IgD-negative memory B cell (primary cell): ENCODE results near the gene CTNNA3. TPM values are rescaled to one million over a fixed set of nuclear protein-coding genes. Genes with fewer than 3 reads are reported as not detected.

ENCODE experiments used
- H3K27ac Mint-ChIP-seq, 3 donors: one replicate each; pipeline ENCODE4 v1.8.0; 2020 to 2022; ENCODE audit warnings: mild to moderate bottlenecking in 3 of 3, mixed read lengths in 3 of 3, moderate library complexity in 1 of 3
- H3K27me3 Mint-ChIP-seq: one replicate; pipeline ENCODE4 v1.8.0; 2021; ENCODE audit warnings: mixed read lengths
- H3K36me3 Mint-ChIP-seq: one replicate; pipeline ENCODE4 v1.8.0; 2020; ENCODE audit warnings: mild to moderate bottlenecking, mixed read lengths
- H3K4me1 Mint-ChIP-seq, 3 donors: one replicate each; pipeline ENCODE4 v1.8.0; 2020 to 2022; ENCODE audit warnings: mixed read lengths in 3 of 3, mild to moderate bottlenecking in 1 of 3
- H3K4me3 Mint-ChIP-seq, 4 donors: one replicate each; pipeline ENCODE4 v1.8.0; 2020 to 2022; ENCODE audit warnings: mild to moderate bottlenecking in 4 of 4, mixed read lengths in 4 of 4, moderate library complexity in 3 of 4
- H3K9me3 Mint-ChIP-seq, 3 donors: one replicate each; pipeline ENCODE4 v1.8.0; 2020 to 2021; ENCODE audit warnings: mixed read lengths in 3 of 3, mild to moderate bottlenecking in 1 of 3
- polyA plus RNA-seq: library from polyadenylated mRNA; unstranded; fragments of 300-500 nt; fragmentation: Illumina TruSeq; gene quantifications from one replicate; pipeline ENCODE4 v1.2.3, GENCODE V29; 2021

Gene CTNNA3
- polyA plus RNA-seq, 1 donor from 2014 or later = 1.0 TPM

DNA sequence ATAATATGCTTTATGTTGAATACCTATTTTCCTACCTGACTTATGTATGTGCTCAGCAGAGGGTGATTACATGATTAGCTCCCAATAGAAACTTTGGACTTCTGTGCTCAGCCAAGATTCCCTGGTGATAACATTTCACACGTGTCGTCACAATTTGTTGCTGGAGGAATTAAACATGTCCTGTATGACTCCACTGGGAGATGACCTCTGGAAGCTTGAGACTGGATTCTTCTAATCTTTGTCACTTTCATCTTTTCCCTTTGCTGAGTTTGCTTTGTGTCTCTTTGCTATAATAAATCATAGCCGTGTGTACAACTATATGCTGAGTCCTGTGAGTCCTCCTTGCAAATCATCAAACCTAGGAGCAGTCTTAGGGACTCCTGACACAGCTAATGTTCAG lies 891.0 kb downstream of the CTNNA3 start:
- H3K36me3 Mint-ChIP-seq = no peaks in the 10 kb centered on the region
- no peaks in the 10 kb centered on the region for H3K4me1 Mint-ChIP-seq
- no peak overlapping the region for H3K27ac Mint-ChIP-seq
- H3K9me3 Mint-ChIP-seq = peaks cover 0 to 2% (median 0%) of the 10 kb centered on the region in 3 donors
- no peak overlapping the region for H3K4me3 Mint-ChIP-seq
- no peaks in the 10 kb centered on the region for H3K27me3 Mint-ChIP-seq

- Mint-ChIP-seq H3K4me3 (no peak overlapping the region), H3K27ac (no peak overlapping the region)
Observed at GRCh38 chr10:66803174-66803573, 892.8 kb downstream of the CTNNA3 start.

DNA sequence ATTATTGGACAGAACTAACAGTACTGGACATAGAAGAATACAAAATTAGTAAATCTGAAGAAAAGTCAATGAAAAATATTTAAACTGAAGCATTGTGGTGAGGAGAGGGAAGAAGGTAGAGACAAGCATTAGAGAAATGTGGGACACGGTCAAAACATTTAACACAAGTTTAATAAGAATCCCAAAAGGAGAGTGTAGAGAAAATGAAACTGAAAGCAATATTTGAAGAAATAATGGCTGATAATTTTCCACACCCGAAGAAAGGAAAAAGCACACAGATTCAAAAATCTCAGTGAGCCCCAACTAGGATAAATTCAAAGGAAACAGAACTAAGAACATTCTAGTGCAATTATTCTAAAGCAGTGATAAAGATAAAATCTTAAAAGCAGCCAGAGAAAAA lies 896.5 kb downstream of the CTNNA3 start:
- H3K4me1 Mint-ChIP-seq = peaks cover 0 to 1% (median 1%) of the 10 kb centered on the region in 3 donors
- no peaks in the 10 kb centered on the region for H3K36me3 Mint-ChIP-seq
- no peak overlapping the region for H3K4me3 Mint-ChIP-seq
- no peaks in the 10 kb centered on the region for H3K27me3 Mint-ChIP-seq
- peaks cover 0 to 2% (median 0%) of the 10 kb centered on the region in 3 donors for H3K9me3 Mint-ChIP-seq
- H3K27ac Mint-ChIP-seq = no peak overlapping the region

More at GRCh38 chr10:66803174-66803573, 892.8 kb downstream of the CTNNA3 start:
- Mint-ChIP-seq H3K4me1 (peaks cover 0 to 1% (median 0%) of the 10 kb centered on the region in 3 donors), H3K36me3 (no peaks in the 10 kb centered on the region), H3K27me3 (no peaks in the 10 kb centered on the region), H3K9me3 (peaks cover 0 to 2% (median 0%) of the 10 kb centered on the region in 3 donors)

- H3K9me3 Mint-ChIP-seq = no peaks in the 10 kb centered on the region
- peaks cover 0 to 1% (median 1%) of the 10 kb centered on the region in 3 donors for H3K4me1 Mint-ChIP-seq
- H3K27ac Mint-ChIP-seq = no peak overlapping the region
- H3K27me3 Mint-ChIP-seq = no peaks in the 10 kb centered on the region
- H3K36me3 Mint-ChIP-seq = no peaks in the 10 kb centered on the region
- H3K4me3 Mint-ChIP-seq = no peak overlapping the region
Observed at GRCh38 chr10:66795866-66796265, 900.1 kb downstream of the CTNNA3 start.

GRCh38 chr10:66792441-66792840 lies 903.6 kb downstream of the CTNNA3 start:
- no peaks in the 10 kb centered on the region for H3K36me3 Mint-ChIP-seq
- no peak overlapping the region for H3K4me3 Mint-ChIP-seq
- peaks cover 0 to 1% (median 0%) of the 10 kb centered on the region in 3 donors for H3K4me1 Mint-ChIP-seq
- H3K9me3 Mint-ChIP-seq = no peaks in the 10 kb centered on the region
- no peaks in the 10 kb centered on the region for H3K27me3 Mint-ChIP-seq
- no peak overlapping the region for H3K27ac Mint-ChIP-seq

GRCh38 chr10:66788178-66788987 lies 907.6 kb downstream of the CTNNA3 start:
- Mint-ChIP-seq H3K27ac (no peak overlapping the region), H3K36me3 (no peaks in the 10 kb centered on the region), H3K4me3 (no peak overlapping the region), H3K27me3 (no peaks in the 10 kb centered on the region), H3K9me3 (no peaks in the 10 kb centered on the region), H3K4me1 (no peaks in the 10 kb centered on the region)

GRCh38 chr10:66786709-66787108 lies 909.3 kb downstream of the CTNNA3 start:
- Mint-ChIP-seq H3K27me3 (peaks cover 1% of the 10 kb centered on the region), H3K36me3 (no peaks in the 10 kb centered on the region), H3K4me3 (no peak overlapping the region), H3K9me3 (no peaks in the 10 kb centered on the region), H3K4me1 (no peaks in the 10 kb centered on the region), H3K27ac (no peak overlapping the region)

GRCh38 chr10:66784770-66785169 lies 911.2 kb downstream of the CTNNA3 start:
- H3K4me3 Mint-ChIP-seq = no peak overlapping the region
- peaks cover 1% of the 10 kb centered on the region for H3K27me3 Mint-ChIP-seq
- H3K9me3 Mint-ChIP-seq = no peaks in the 10 kb centered on the region
- no peak overlapping the region for H3K27ac Mint-ChIP-seq
- no peaks in the 10 kb centered on the region for H3K4me1 Mint-ChIP-seq
- H3K36me3 Mint-ChIP-seq = no peaks in the 10 kb centered on the region

- H3K9me3 Mint-ChIP-seq = peaks cover 0 to 4% (median 0%) of the 10 kb centered on the region in 3 donors
- peaks cover 0 to 3% (median 0%) of the 10 kb centered on the region in 3 donors for H3K4me1 Mint-ChIP-seq
- H3K4me3 Mint-ChIP-seq = no peak overlapping the region
- no peaks in the 10 kb centered on the region for H3K36me3 Mint-ChIP-seq
- H3K27ac Mint-ChIP-seq = no peak overlapping the region
- H3K27me3 Mint-ChIP-seq = peaks cover 1% of the 10 kb centered on the region
Observed at GRCh38 chr10:66783316-66783715, 912.7 kb downstream of the CTNNA3 start.

DNA sequence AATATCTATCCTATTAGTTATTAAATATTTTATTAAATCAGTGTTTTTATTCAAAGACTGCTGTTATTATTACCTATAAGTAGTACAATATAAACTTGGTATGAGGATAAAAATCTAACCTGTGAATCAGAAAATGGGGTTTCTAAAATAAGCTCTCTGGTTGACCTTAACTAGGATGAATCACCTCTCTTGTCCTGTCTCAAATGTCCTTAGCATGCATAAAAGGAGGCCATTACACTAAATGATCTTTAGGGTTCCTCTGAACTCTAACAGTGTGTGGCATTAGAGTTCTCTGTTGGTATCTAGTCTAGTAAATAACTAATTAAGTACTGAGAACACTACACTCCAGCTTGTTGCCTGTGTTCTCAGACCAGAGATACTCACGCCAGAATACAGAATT lies 913.2 kb downstream of the CTNNA3 start:
- no peak overlapping the region for H3K4me3 Mint-ChIP-seq
- H3K27me3 Mint-ChIP-seq = peaks cover 1% of the 10 kb centered on the region
- peaks cover 0 to 4% (median 0%) of the 10 kb centered on the region in 3 donors for H3K9me3 Mint-ChIP-seq
- H3K36me3 Mint-ChIP-seq = no peaks in the 10 kb centered on the region
- no peak overlapping the region for H3K27ac Mint-ChIP-seq
- H3K4me1 Mint-ChIP-seq = peaks cover 0 to 3% (median 0%) of the 10 kb centered on the region in 3 donors

GRCh38 chr10:66782144-66782543 lies 913.9 kb downstream of the CTNNA3 start:
- H3K27me3 Mint-ChIP-seq = peaks cover 1% of the 10 kb centered on the region
- no peaks in the 10 kb centered on the region for H3K36me3 Mint-ChIP-seq
- H3K9me3 Mint-ChIP-seq = peaks cover 0 to 4% (median 0%) of the 10 kb centered on the region in 3 donors
- H3K4me1 Mint-ChIP-seq = peaks cover 0 to 3% (median 0%) of the 10 kb centered on the region in 3 donors
- no peak overlapping the region for H3K4me3 Mint-ChIP-seq
- H3K27ac Mint-ChIP-seq = no peak overlapping the region

DNA sequence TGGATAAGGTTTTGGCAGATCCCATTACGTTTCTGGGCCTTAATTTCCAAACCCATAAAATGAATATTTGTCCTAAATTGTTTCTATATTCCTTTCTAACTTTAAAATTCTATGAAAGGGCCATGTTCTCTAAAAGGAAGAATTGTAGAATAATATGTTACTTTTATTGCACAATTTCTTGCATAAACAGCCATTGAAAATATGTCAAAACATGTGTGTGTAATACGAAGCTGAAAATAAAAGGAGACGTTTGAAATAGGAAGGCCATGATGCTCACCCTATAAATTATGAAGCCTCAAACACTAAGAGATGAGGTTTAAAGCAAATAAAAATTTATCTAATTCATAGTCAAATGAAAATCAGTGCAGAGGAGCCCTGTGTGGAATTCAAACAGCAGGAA lies 915.2 kb downstream of the CTNNA3 start:
- Mint-ChIP-seq H3K4me1 (peaks cover 0 to 3% (median 0%) of the 10 kb centered on the region in 3 donors), H3K27me3 (peaks cover 1% of the 10 kb centered on the region), H3K27ac (no peak overlapping the region), H3K9me3 (peaks cover 0 to 4% (median 0%) of the 10 kb centered on the region in 3 donors), H3K4me3 (no peak overlapping the region), H3K36me3 (no peaks in the 10 kb centered on the region)

DNA sequence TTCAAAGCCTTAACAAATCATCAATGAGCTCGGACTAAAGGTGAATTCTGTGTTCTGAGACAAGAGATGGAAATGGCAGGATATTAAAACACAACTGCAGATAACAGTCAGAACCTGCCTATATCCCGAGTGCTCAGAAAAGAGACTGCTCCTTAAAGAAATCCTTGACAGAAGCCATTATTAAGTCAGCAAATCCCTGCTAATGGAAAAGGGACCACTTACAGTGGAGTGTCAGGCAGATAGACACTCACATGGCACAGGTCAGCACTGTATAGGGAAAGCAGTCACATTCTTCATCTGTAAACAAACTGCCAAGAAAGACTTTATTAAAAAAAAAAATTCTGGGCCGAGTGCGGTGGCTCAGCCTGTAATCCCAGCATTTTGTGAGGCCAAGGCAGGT lies 917.6 kb downstream of the CTNNA3 start:
- Mint-ChIP-seq H3K27ac (no peak overlapping the region), H3K9me3 (peaks cover 0 to 4% (median 0%) of the 10 kb centered on the region in 3 donors), H3K4me3 (no peak overlapping the region), H3K27me3 (peaks cover 1% of the 10 kb centered on the region), H3K36me3 (no peaks in the 10 kb centered on the region), H3K4me1 (peaks cover 0 to 3% (median 0%) of the 10 kb centered on the region in 3 donors)

GRCh38 chr10:66777665-66778064 lies 918.3 kb downstream of the CTNNA3 start:
- H3K27me3 Mint-ChIP-seq = no peaks in the 10 kb centered on the region
- H3K4me3 Mint-ChIP-seq = no peak overlapping the region
- H3K4me1 Mint-ChIP-seq = peaks cover 0 to 3% (median 0%) of the 10 kb centered on the region in 3 donors
- H3K9me3 Mint-ChIP-seq = peaks cover 0 to 4% (median 1%) of the 10 kb centered on the region in 3 donors
- H3K27ac Mint-ChIP-seq = no peak overlapping the region
- no peaks in the 10 kb centered on the region for H3K36me3 Mint-ChIP-seq

DNA sequence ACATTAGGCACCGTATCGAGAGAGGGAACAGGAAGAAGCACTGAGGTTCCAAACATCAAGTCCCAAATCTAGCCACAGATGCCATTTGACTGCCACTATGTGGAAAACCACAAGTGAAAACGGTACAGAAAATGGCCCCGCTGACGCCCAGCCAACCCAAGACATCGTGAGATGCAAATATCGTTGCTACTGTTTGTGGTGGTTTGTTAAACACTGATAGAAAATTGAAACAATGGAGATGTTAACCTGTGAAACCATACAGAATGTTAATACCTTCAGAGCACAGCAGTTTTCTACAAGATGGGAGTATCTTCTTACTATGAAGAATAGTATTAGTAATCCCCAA lies 922.5 kb downstream of the CTNNA3 start:
- Mint-ChIP-seq H3K9me3 (peaks cover 1 to 4% (median 4%) of the 10 kb centered on the region in 3 donors), H3K4me3 (no peak overlapping the region), H3K27ac (peak overlapping the region in 1 of 3 donors; percentile 24), H3K27me3 (no peaks in the 10 kb centered on the region), H3K4me1 (no peaks in the 10 kb centered on the region), H3K36me3 (no peaks in the 10 kb centered on the region)
